DND-41 (cell line): ENCODE data around the gene MAP2.

ENCODE experiments used
- ATAC-seq: fragments of 200-7000 bp; cut with Tn5 transposase; 3 replicates; pipeline ENCODE4 v1.9.1; 2021; ENCODE audit warnings: low read depth; ENCODE audit not compliant: insufficient read depth
- DNase-seq: peaks from one replicate; pipeline ENCODE4 v3.0.0-alpha.2; 2020
- H2AFZ ChIP-seq: 2 replicates; pipeline ENCODE4 v1.6.0; 2012; ENCODE audit warnings: low read depth, low read length
- H3K27ac ChIP-seq: 2 replicates; pipeline ENCODE4 v1.5.1; 2012; ENCODE audit warnings: low read length, inconsistent platforms
- H3K27me3 ChIP-seq: fragments of 200-600 bp; sonication (generic); 2 replicates; pipeline ENCODE4 v1.6.0; 2012; ENCODE audit warnings: low read length, mild to moderate bottlenecking, inconsistent platforms; ENCODE audit not compliant: insufficient read depth, poor library complexity
- H3K36me3 ChIP-seq: 2 replicates; pipeline ENCODE4 v1.5.1; 2012; ENCODE audit warnings: low read length, inconsistent platforms; ENCODE audit not compliant: insufficient read depth
- H3K4me1 ChIP-seq: 2 replicates; pipeline ENCODE4 v1.5.1; 2012; ENCODE audit warnings: mild to moderate bottlenecking, low read length; ENCODE audit not compliant: insufficient read depth
- H3K4me2 ChIP-seq: 2 replicates; pipeline ENCODE4 v1.6.0; 2012; ENCODE audit warnings: mild to moderate bottlenecking, moderate library complexity, low read length, inconsistent platforms; ENCODE audit not compliant: insufficient read depth
- H3K4me3 ChIP-seq, 2 experiments: fragments of 200-600 bp in 1 of 2; shearing (Covaris generic) in 1 of 2; 2 replicates each; pipeline ENCODE4 v1.5.1; 2012 to 2016; ENCODE audit warnings: inconsistent platforms in 2 of 2, low read length in 2 of 2, mild to moderate bottlenecking in 2 of 2, low read depth in 1 of 2, moderate library complexity in 1 of 2
- H3K79me2 ChIP-seq: 2 replicates; pipeline ENCODE4 v1.6.0; 2012; ENCODE audit warnings: low read length, inconsistent platforms; ENCODE audit not compliant: insufficient read depth
- H3K9ac ChIP-seq: 2 replicates; pipeline ENCODE4 v1.6.0; 2012; ENCODE audit warnings: low read depth, mild to moderate bottlenecking, inconsistent platforms, low read length, moderate library complexity
- H3K9me3 ChIP-seq: 2 replicates; pipeline ENCODE4 v1.5.1; 2012; ENCODE audit warnings: low read length, moderate library complexity, mild to moderate bottlenecking, inconsistent platforms; ENCODE audit not compliant: insufficient read depth, severe bottlenecking
- H4K20me1 ChIP-seq: 2 replicates; pipeline ENCODE4 v1.6.0; 2012; ENCODE audit warnings: low read length; ENCODE audit not compliant: insufficient read depth
- EZH2 ChIP-seq: IDR thresholded peaks from 3 replicates; pipeline ENCODE4 v1.6.1; 2012; ENCODE audit warnings: borderline replicate concordance, low read depth, mild to moderate bottlenecking, moderate library complexity, low read length, inconsistent platforms; ENCODE audit not compliant: severe bottlenecking
- TF ChIP-seq, protein P1 (sequence below): IDR thresholded peaks from 2 replicates; pipeline ENCODE4 v1.5.1; 2012; ENCODE audit warnings: borderline replicate concordance, low read length, moderate library complexity, mild to moderate bottlenecking; ENCODE audit not compliant: poor library complexity, severe bottlenecking; ENCODE audit errors: extremely low read depth

Gene MAP2

GRCh38 chr2:209411718-209412117, 12.1 kb upstream of the MAP2 start:
- no peak overlapping the region for H2AFZ ChIP-seq
- H3K27me3 ChIP-seq, result no peaks in the 10 kb centered on the region
- no peaks in the 10 kb centered on the region for H3K36me3 ChIP-seq
- no peaks in the 10 kb centered on the region for H3K79me2 ChIP-seq
- no peak overlapping the region for H3K9ac ChIP-seq
- no peaks in the 10 kb centered on the region for H3K4me1 ChIP-seq
- H3K27ac ChIP-seq, result no peak overlapping the region
- H3K4me3 ChIP-seq, result no peak overlapping the region
- TF ChIP-seq EZH2, result no peak
- TF ChIP-seq, protein P1, sequence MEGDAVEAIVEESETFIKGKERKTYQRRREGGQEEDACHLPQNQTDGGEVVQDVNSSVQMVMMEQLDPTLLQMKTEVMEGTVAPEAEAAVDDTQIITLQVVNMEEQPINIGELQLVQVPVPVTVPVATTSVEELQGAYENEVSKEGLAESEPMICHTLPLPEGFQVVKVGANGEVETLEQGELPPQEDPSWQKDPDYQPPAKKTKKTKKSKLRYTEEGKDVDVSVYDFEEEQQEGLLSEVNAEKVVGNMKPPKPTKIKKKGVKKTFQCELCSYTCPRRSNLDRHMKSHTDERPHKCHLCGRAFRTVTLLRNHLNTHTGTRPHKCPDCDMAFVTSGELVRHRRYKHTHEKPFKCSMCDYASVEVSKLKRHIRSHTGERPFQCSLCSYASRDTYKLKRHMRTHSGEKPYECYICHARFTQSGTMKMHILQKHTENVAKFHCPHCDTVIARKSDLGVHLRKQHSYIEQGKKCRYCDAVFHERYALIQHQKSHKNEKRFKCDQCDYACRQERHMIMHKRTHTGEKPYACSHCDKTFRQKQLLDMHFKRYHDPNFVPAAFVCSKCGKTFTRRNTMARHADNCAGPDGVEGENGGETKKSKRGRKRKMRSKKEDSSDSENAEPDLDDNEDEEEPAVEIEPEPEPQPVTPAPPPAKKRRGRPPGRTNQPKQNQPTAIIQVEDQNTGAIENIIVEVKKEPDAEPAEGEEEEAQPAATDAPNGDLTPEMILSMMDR, result no peak
- DNase-seq (no peak), ATAC-seq (no peak)
- H3K4me2 ChIP-seq, result no peak overlapping the region
- H4K20me1 ChIP-seq, result no peaks in the 10 kb centered on the region
- H3K9me3 ChIP-seq, result peaks cover 4% of the 10 kb centered on the region

DNA sequence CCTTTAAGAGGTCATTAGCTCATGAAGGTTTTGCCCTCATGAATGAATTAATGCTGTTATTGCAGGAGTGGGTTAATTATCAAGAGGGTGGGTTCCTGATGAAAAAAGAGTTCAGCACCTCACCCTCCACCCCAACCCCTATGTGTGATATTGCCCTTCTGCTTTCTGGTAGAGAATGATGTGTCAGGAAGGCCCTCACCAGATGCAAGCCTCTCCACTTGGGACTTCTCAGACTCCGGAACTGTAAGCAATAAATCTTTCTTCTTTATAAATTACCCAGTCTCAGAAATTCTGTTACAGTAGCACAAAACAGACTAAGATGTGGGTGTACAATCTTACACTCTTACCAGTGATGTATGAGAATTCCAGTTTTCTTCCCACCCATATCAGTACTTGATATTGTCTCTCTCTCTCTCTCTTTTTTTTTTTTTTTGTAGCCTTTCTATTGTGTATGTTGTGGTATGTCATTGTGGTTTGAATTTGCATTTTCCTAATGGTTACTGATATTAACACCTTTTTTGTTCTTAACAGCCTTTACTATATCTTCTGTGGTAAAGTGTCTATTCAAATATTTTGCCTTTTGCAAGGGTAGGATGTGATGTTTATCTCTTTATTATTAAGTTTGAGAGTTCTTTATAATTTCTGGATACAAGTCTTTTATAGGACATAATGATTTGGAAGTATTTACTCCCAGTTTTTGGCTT, 10.4 kb upstream of the MAP2 start:
- H3K4me3 ChIP-seq, result no peak overlapping the region
- no peaks in the 10 kb centered on the region for H3K79me2 ChIP-seq
- H3K27me3 ChIP-seq, result no peaks in the 10 kb centered on the region
- H3K9ac ChIP-seq, result no peak overlapping the region
- no peaks in the 10 kb centered on the region for H3K36me3 ChIP-seq
- no peak overlapping the region for H3K4me2 ChIP-seq
- ATAC-seq (no peak), DNase-seq (no peak)
- H4K20me1 ChIP-seq, result no peaks in the 10 kb centered on the region
- no peak overlapping the region for H3K27ac ChIP-seq
- no peaks in the 10 kb centered on the region for H3K4me1 ChIP-seq
- no peak overlapping the region for H2AFZ ChIP-seq
- H3K9me3 ChIP-seq, result peaks cover 4% of the 10 kb centered on the region
- TF ChIP-seq, protein P1, result no peak
- TF ChIP-seq EZH2, result no peak

- no peak for ATAC-seq
- Histone ChIP-seq H3K9ac (no peak overlapping the region), H3K4me2 (no peak overlapping the region), H3K4me3 (no peak overlapping the region), H3K27ac (no peak overlapping the region), H3K27me3 (no peaks in the 10 kb centered on the region), H3K36me3 (no peaks in the 10 kb centered on the region), H3K9me3 (peaks cover 4% of the 10 kb centered on the region), H4K20me1 (no peaks in the 10 kb centered on the region), H3K79me2 (no peaks in the 10 kb centered on the region), H2AFZ (no peak overlapping the region), H3K4me1 (no peaks in the 10 kb centered on the region)
- TF ChIP-seq, protein P1, result no peak
- TF ChIP-seq EZH2, result no peak
- DNase-seq, result no peak
Measured at GRCh38 chr2:209416913-209417312, 6.9 kb upstream of the MAP2 start.
